Measurements from ENCODE around the gene TMEM39A.

Gene TMEM39A, protein sequence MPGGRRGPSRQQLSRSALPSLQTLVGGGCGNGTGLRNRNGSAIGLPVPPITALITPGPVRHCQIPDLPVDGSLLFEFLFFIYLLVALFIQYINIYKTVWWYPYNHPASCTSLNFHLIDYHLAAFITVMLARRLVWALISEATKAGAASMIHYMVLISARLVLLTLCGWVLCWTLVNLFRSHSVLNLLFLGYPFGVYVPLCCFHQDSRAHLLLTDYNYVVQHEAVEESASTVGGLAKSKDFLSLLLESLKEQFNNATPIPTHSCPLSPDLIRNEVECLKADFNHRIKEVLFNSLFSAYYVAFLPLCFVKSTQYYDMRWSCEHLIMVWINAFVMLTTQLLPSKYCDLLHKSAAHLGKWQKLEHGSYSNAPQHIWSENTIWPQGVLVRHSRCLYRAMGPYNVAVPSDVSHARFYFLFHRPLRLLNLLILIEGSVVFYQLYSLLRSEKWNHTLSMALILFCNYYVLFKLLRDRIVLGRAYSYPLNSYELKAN

DNA sequence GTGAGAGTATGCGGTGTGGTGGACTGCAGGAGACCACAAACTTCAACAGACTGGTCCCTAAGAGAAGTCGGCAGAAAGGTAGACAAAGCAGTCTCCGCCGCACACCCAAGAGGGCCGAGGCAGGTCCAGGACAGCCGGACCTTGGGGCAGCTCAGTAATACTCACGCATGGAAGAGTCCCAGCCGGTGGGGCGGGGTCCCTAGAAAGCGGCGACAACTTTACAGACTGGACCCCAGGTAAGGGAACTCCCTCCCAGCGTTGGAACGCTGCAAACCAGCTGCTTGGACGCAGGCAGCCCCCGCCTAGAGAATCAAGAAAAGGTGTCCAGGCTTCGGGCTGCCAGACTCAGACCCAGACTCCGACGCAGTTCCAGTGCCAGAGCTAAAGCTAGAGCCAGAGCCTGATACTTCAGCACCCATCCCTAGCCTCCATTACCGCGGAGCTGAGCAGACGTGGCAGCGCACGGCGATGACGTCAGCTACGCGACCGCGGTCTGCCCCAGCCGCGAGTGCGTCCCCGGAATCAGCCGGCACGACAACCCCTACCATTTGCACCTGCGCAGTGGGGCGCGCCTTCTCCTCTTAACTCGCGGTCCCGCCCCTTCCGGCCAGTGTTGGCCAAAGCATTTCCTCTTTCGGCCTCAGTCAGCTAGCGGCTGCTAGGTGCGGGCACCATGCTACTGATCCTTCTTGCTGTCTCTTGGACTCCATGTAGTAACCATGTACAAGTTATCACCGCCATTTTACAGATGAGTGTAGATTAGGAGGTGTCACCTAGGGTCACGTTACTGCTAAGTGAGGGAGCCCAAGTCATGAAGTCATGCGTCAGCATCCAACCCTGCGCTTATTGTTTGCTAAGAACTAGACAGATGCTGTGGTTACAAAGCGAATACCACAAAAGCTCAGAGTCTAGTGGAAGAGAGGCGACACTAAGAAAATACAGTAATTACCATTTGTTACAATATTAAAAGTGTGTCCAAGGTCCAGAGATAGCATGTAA lies at the start of gene TMEM39A:
TMEM39A (minus strand) TSS at position 445 of the 999 bp plus-strand sequence. CDS start 1,541 bp downstream, outside the sequence.
- DNase-seq (ENCODE audit: low read depth in 2 of 3, low spot score in 2 of 3) = peak; percentile 97 to 98 (median 98)

- no peak for DNase-seq (ENCODE audit: low read depth in 2 of 3, low spot score in 2 of 3)
These were observed 47.3 kb upstream of the TMEM39A start for GRCh38 chr3:119510690-119511089.

DNA sequence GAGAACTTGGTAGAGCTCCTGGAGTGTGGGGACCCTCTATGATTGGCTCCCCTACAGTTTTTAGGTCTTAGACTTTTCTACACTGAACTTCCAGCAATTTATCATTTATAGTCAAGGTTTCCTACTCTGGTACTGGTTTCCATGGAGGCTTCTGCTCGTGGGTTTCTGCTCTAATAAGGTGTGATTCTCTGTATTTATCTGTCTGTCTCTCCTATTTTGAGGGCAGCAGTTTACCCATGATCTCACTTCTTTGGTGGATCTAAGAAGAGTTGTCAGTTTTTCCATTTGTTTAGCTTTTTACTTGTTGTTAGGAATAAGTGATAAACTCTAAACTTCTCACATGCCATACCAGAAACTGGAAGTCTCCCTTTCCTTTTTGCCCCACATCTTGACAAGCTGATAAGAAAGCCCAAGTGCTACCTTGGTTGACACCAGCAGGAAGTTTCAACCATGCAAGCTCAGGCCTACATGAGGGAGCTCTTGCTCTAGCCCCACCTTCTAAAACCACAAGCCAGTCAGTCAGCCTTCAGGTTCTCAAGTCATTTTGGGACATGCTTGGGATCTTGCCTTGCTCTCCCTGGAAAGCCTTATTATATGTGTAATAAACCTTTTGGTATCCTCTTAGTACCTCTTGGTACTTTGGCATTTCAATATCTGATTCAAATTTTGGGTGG lies 44.9 kb upstream of the TMEM39A start:
- DNase-seq (ENCODE audit: low read depth in 2 of 3, low spot score in 2 of 3) = no peak

GRCh38 chr3:119507404-119507803 lies 44.0 kb upstream of the TMEM39A start:
- DNase-seq (ENCODE audit: low read depth in 2 of 3, low spot score in 2 of 3) = no peak

GRCh38 chr3:119506631-119507030 lies 43.2 kb upstream of the TMEM39A start:
- DNase-seq (ENCODE audit: low read depth in 2 of 3, low spot score in 2 of 3) = no peak

- DNase-seq (ENCODE audit: low read depth in 2 of 3, low spot score in 2 of 3) = no peak
These were observed 37.5 kb upstream of the TMEM39A start for GRCh38 chr3:119500901-119501300.

DNA sequence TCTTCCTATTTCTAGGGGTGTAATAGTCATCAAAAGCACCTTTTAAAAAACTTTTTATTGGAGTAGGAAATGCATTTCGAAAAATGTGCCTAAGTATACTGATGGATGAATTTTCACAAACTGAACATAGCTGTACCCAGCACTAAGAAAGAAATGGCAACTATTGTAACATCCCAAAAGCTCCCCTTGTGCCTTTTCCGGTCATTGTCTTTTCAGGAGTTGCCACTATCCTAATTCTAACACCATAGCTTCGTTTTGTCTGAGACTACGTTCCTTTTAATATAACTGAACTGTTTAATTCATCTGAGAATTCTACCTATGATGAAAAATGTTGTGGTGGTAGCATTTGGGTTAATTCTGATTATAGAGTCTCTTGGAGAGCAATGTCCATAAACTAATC lies 36.9 kb upstream of the TMEM39A start:
- DNase-seq (ENCODE audit: low read depth in 2 of 3, low spot score in 2 of 3) = no peak

GRCh38 chr3:119498186-119499011 lies 35.0 kb upstream of the TMEM39A start, which contains the start of gene TIMMDC1:
Gene TIMMDC1, plus strand, starts transcription at chr3:119498547. Its CDS starts 187 bp downstream, at chr3:119498734.
- peak; percentile 82 to 94 (median 86) for DNase-seq (ENCODE audit: low read depth in 2 of 3, low spot score in 2 of 3)

DNA sequence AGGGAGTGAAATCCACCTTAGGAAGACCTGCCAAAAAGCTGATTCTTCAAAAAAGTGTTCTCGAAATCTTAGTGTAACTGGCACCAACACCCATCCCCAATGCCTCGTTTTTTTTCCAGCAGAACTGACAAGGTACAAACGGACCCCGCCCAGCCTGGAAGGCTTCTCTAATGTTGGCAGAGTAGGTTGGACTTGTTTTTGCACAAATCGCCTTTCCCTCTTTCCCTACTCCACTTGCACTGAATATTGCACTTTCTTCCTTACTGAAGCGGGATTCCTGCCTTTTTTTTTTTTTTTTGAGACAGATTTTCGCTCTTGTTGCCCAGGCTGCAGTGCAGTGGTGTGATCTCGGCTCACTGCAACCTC lies 34.4 kb upstream of the TMEM39A start:
- no peak for DNase-seq (ENCODE audit: low read depth in 2 of 3, low spot score in 2 of 3)

GRCh38 chr3:119494597-119494996 lies 31.2 kb upstream of the TMEM39A start:
- DNase-seq (ENCODE audit: low read depth in 2 of 3, low spot score in 2 of 3) = no peak

DNA sequence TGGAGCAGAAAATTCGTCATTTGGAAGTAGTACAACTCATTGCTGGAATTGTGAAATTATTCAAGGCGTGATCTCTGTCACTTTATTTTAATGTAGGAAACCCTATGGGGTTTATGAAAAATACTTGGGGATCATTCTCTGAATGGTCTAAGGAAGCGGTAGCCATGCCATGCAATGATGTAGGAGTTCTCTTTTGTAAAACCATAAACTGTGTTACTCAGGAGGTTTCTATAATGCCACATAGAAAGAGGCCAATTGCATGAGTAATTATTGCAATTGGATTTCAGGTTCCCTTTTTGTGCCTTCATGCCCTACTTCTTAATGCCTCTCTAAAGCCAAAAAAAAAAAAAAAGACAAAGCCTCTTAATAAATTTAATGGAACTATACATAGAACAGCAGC lies 29.4 kb upstream of the TMEM39A start:
- no peak for DNase-seq (ENCODE audit: low read depth in 2 of 3, low spot score in 2 of 3)

- DNase-seq (ENCODE audit: low read depth in 2 of 3, low spot score in 2 of 3) = no peak
These were observed 28.7 kb upstream of the TMEM39A start for GRCh38 chr3:119492128-119492527.

- no peak for DNase-seq (ENCODE audit: low read depth in 2 of 3, low spot score in 2 of 3)
These were observed 26.7 kb upstream of the TMEM39A start for GRCh38 chr3:119490153-119490552.

DNA sequence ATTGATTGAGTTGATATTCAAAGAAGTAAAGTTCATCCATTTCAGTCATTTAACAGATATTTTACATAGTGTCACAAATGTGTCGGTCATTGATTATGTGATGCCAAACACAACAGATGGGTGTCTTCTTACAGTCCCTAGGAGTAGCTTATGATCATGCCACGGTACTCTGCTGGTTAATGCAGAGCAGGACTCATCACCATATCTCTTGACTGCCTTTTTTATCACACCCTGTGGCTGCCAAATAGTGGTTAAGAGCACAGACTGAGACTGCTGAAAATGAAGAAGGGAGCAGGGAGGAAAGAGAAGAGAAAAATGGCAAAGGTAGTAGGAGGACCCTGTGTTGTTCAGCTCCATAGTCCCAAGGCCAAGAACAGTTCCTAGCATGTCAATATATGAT lies 22.1 kb upstream of the TMEM39A start:
- no peak for DNase-seq (ENCODE audit: low read depth in 2 of 3, low spot score in 2 of 3)

DNA sequence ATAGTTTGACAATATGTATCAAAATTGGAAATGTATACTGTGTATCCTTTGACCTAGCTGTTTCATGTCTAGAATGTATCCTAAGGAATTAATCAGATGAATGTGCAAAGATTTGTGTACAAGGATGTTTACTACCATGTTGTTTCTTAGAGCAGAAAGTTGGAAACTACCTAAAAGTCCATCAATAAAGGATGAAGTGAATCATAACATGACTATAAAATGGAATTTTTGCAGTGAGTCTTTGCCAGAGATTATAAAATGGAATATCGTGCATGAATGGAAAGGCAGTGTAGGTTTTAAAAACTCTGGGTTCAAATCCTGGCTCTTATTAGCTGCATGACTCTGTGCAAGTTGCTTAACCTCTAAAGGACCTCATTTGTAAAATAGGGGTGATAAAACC lies 19.7 kb upstream of the TMEM39A start:
- no peak for DNase-seq (ENCODE audit: low read depth in 2 of 3, low spot score in 2 of 3)

DNA sequence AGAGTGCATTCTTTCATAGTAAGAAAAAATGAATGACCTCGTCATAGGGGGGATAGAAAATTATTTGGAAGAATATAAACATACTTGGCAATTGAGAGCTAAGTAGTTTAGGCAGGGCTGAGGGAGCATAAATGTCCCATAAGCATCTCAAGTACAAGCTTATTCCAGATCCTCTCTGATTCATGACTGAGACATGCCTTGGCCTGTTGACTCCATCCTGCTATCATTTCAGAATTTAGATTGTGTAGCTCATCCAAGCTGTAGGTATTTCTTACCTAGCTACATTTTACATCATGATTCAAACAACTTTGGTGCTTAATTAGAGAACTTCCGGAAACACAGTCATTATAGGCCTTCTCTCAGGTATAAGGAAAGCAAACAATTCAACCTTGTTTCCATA lies 17.7 kb upstream of the TMEM39A start:
- no peak for DNase-seq (ENCODE audit: low read depth in 2 of 3, low spot score in 2 of 3)

GRCh38 chr3:119470866-119471265 lies 7.5 kb upstream of the TMEM39A start:
- no peak for DNase-seq (ENCODE audit: low read depth in 2 of 3, low spot score in 2 of 3)

DNA sequence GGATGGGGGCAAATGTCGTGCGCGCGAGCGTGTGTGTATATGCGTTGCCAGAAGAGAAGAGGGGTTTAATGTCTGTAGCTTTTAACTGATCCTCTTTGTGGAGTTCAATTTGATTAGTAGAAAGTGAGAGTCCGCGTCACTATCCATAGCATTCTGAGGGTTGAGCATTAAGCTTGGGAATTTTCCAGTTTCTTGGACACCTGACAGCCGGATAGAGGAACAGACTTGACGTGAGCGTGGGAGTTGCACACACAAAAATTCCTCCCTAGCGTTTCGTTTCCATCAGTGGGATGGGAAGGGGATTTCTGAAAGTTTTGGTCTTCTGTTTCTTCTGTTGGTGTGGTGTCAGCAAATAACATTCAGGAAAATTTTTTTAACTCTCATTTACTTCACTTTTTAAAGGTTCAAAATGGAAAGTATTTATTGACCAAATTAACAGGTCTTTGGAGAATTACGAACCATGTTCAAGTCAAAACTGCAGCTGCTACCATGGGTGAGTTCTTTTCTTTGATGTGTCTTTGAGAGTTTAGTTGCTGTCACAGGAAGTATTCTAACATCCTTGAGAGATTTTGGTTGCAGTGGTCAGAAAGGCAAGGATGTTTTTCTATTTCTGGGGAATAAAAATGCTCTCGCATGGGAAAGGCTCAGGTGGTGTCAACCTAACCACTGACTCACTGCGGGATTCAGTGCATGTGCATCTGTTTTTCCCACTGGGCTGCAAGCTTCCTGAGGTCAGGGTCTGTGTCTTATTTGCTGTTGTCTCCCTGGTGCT lies 6.2 kb upstream of the TMEM39A start:
- no peak for DNase-seq (ENCODE audit: low read depth in 2 of 3, low spot score in 2 of 3)

GRCh38 chr3:119468041-119468440 lies 4.6 kb upstream of the TMEM39A start:
- DNase-seq (ENCODE audit: low read depth in 2 of 3, low spot score in 2 of 3) = no peak

Measured in activated CD8-positive, alpha-beta memory T cell treated with anti-CD3 and anti-CD28 coated beads for 48 hours (primary cell).